Mammary microvascular endothelial cell (primary cell): ENCODE data around the gene COMP. TPM values are rescaled to one million over a fixed set of nuclear protein-coding genes. Genes with fewer than 3 reads are reported as not detected.

Source experiments
- total RNA-seq: library from RNA; depleted of rRNA; stranded (reverse); fragments of >200 nt; gene quantifications from 2 replicates; pipeline ENCODE4 v1.2.3, GENCODE V29; 2015

The COMP gene
- total RNA-seq: not detected in 2 replicates

GRCh38 chr19:18790566-18791314 is at the start of gene COMP:
COMP (minus strand) TSS chr19:18791305; CDS start chr19:18791269, 36 bp downstream.

DNA sequence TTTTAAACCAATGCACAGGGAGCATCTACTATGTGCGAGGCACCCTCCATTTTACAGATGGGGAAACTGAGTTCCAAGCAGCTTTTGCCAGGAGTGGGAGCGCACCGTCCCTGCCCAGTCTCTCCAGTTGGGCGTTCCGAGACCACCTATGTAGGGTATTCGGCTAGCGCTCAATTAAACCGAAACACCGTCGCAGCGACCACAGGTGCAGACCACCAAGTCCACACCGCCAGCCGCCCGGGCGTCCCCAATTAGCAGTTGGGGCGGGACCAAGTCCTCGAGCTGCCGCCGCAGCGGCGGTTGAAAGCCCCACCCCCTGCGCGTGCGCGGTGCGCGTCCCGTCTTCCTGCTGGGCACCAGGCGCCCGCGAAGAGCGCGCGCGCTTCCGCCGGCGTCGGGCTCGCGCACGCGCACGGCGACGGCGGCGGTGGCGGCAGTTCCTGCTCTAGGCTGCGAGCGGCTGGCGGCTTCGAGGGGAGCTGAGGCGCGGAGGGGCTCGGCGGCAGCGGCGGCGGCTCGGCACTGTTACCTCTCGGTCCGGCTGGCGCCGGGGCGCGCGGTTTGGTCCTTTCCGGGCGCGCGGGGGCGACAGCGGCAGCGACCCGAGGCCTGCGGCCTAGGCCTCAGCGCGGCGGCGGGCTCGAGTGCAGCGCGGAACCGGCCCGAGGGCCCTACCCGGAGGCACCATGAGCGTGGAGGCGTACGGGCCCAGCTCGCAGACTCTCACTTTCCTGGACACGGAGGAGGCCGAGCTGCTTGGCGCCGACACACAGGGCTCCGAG is 40.6 kb upstream of the COMP start, which contains the start of gene UPF1:
TSS of gene UPF1 (plus strand) at position 436 of the 782 bp plus-strand sequence. CDS start at position 687, 251 bp downstream.

Other genes starting within 250 kb of the COMP start
- gene FKBP8, start 247.7 kb downstream of the COMP start, total RNA-seq: 209 and 231 TPM in 2 replicates
- gene KXD1, start 233.4 kb downstream of the COMP start, total RNA-seq: 141 and 143 TPM in 2 replicates
- 814 and 1,089 TPM in 2 replicates for gene UBA52, start 219.4 kb downstream of the COMP start, total RNA-seq
- 153 and 160 TPM in 2 replicates for gene REX1BD, start 202.5 kb downstream of the COMP start, total RNA-seq
- gene CRLF1, start 184.5 kb downstream of the COMP start, total RNA-seq: 0.53 and 0.69 TPM in 2 replicates
- 0.07 TPM in 1 of 2 replicates, not detected in the other for gene TMEM59L, start 178.4 kb downstream of the COMP start, total RNA-seq
- gene KLHL26, start 154.3 kb downstream of the COMP start, total RNA-seq: 3.4 and 5.4 TPM in 2 replicates
- 2.0 and 3.7 TPM in 2 replicates for gene CRTC1, start 107.6 kb downstream of the COMP start, total RNA-seq
- 42.9 and 49.8 TPM in 2 replicates for gene UPF1, start 40.7 kb upstream of the COMP start, total RNA-seq
- gene CERS1, start 104.9 kb upstream of the COMP start, total RNA-seq: 0.53 and 1.2 TPM in 2 replicates
- 381 and 398 TPM in 2 replicates for gene COPE, start 128.1 kb upstream of the COMP start, total RNA-seq
- gene DDX49, start 128.4 kb upstream of the COMP start, total RNA-seq: 63.4 and 77.3 TPM in 2 replicates
- gene HOMER3, start 149.9 kb upstream of the COMP start, total RNA-seq: 101 and 107 TPM in 2 replicates
- 18.3 and 18.8 TPM in 2 replicates for gene SUGP2, start 242.2 kb upstream of the COMP start, total RNA-seq
- 64.5 and 69.2 TPM in 2 replicates for gene ARMC6, start 242.3 kb upstream of the COMP start, total RNA-seq